ENCODE measurements around the gene CITED1.

DNA sequence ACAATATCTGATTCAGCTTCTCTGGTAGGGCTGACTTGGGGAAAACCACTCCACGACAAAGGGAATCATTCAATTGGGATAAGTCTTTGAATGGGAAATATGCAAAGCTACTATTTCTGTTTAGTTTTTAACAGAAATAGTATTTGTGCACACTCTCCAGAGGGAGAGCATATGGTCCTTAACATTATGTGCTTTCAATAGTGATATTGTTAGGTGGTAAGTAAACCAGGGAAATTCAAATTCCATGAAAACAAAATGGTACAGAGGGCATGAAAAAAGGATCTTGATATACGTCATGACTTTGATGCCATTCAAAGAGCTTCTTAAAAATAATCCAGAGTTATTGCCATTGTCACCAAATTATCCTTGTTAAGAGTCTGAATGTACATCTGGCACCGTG is 47.1 kb upstream of the CITED1 start:
- TF ChIP-seq POLR2AphosphoS5 (IDR thresholded peaks at IDR 0.05; ENCODE audit: low read depth, low read length) (no peak), SIN3A (IDR thresholded peaks at IDR 0.05; ENCODE audit: borderline replicate concordance, insufficient read depth, low read length) (no peak), FOXP2 (optimal IDR thresholded peaks at IDR 0.05; ENCODE audit: borderline replicate concordance, extremely low read depth, extremely low read length, insufficient read depth) (no peak), TAF1 (IDR thresholded peaks at IDR 0.05; ENCODE audit: borderline replicate concordance, insufficient read depth, low read length) (no peak)
- TF ChIP-seq, protein P1, sequence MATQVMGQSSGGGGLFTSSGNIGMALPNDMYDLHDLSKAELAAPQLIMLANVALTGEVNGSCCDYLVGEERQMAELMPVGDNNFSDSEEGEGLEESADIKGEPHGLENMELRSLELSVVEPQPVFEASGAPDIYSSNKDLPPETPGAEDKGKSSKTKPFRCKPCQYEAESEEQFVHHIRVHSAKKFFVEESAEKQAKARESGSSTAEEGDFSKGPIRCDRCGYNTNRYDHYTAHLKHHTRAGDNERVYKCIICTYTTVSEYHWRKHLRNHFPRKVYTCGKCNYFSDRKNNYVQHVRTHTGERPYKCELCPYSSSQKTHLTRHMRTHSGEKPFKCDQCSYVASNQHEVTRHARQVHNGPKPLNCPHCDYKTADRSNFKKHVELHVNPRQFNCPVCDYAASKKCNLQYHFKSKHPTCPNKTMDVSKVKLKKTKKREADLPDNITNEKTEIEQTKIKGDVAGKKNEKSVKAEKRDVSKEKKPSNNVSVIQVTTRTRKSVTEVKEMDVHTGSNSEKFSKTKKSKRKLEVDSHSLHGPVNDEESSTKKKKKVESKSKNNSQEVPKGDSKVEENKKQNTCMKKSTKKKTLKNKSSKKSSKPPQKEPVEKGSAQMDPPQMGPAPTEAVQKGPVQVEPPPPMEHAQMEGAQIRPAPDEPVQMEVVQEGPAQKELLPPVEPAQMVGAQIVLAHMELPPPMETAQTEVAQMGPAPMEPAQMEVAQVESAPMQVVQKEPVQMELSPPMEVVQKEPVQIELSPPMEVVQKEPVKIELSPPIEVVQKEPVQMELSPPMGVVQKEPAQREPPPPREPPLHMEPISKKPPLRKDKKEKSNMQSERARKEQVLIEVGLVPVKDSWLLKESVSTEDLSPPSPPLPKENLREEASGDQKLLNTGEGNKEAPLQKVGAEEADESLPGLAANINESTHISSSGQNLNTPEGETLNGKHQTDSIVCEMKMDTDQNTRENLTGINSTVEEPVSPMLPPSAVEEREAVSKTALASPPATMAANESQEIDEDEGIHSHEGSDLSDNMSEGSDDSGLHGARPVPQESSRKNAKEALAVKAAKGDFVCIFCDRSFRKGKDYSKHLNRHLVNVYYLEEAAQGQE (IDR thresholded peaks at IDR 0.05; ENCODE audit: insufficient read depth in 1 of 2, low read depth in 2 of 2, low read length in 2 of 2) = no peak

Measured in PFSK-1 (cell line).